Measurements from ENCODE around the gene YWHAE.

DNA sequence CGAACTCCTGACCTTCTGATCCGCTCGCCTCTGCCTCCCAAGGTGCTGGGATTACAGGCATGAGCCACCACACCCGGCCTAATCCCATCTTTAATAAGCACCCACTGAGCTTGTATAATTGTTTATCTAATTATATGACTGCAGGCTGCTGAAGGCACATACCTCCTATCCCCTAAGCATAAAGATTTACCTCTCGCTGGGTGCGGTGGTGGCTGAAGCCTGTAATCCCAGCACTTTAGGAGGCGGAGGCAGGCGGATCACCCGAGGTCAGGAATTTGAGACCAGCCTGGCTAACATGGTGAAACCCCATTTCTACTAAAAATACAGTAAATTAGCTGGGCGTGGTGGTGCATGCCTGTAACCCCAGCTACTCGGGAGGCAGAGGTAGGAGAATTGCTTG lies 20.1 kb upstream of the YWHAE start:
- TF ChIP-seq CTCF (conservative IDR thresholded peaks at IDR 0.05; ENCODE audit: low read depth, low read length) (no peak), EZH2 (IDR thresholded peaks at IDR 0.05; ENCODE audit: borderline replicate concordance, low read depth, low read length, poor library complexity, severe bottlenecking) (no peak)

Data from A673 (cell line).